NCI-H146 (cell line): Measurements from ENCODE around the gene SNX32.
"Not testable (repeated sequence)": the region's sequence is repeated elsewhere in the genome, so short reads cannot be mapped to it uniquely, and the experiment has no call there.

Source experiments
- DNase-seq: peaks from one replicate; lab custom pipeline; 2025; lab: John Stamatoyannopoulos, UW

The SNX32 gene

GRCh38 chr11:65829459-65829858 is 4.3 kb upstream of the SNX32 start:
- DNase-seq = no peak

DNA sequence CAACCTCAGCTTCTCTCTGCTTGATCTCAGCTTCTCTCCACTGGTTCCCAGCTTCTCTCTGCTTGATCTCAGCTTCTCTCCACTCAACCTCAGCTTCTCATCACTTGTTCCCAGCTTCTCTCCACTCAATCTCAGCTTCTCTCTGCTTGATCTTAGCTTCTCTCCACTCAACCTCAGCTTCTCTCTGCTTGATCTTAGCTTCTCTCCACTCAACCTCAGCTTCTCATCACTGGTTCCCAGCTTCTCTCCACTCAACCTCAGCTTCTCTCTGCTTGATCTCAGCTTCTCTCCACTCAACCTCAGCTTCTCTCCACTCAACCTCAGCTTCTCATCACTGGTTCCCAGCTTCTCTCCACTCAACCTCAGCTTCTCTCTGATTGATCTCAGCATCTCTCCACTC is 1.5 kb upstream of the SNX32 start:
- not testable (repeated sequence) for DNase-seq

GRCh38 chr11:65834202-65834601 is 439 bp downstream of the SNX32 start:
- DNase-seq = no peak

DNA sequence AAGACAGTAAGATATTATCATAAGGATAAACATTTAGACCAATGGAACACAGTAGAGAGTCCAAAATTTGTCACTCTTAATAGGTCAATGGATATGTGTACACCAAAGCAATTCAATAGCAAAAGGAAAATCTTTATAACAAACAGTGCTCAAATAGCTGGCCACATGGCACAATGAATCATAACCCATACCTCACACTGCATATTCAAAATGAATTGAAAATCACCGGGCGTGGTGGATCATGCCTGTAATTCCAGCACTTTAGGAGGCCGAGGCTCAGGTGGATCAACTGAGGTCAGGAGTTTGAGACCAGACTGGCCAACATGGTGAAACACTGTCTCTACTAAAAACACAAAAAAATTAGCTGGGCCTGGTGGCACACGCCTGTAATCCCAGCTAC is 8.4 kb downstream of the SNX32 start:
- no peak for DNase-seq

GRCh38 chr11:65843811-65844210 is 10.0 kb downstream of the SNX32 start:
- no peak for DNase-seq

DNA sequence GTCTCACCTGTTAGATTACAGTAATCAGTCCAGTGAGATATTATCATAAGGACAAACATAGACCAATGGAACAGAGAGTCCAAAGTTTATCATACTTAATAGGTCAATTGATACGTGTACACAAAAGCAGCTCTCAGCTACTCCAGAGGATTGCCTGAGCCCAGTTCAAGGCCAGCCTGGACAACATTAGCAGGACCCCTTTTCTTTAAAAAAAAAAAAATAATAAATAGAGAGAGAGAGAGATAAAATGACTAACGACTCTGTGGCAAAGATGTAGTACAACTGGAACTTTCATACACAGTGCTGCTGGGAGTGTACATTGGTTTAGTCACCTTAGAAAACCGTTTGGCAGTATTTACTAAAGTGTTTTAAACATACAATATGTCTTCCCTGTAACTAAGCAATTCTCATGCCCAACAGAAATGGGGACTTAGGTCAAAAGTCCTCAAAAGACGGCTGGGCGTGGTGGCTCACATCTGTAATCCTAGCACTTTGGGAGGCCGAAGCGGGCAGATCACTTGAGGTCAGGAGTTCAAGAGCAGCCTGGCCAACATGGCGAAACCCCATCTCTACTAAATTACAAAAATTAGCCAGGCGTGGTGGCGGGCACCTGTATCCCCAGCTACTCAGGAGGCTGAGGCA is 10.6 kb downstream of the SNX32 start:
- DNase-seq = peak; percentile 52

DNA sequence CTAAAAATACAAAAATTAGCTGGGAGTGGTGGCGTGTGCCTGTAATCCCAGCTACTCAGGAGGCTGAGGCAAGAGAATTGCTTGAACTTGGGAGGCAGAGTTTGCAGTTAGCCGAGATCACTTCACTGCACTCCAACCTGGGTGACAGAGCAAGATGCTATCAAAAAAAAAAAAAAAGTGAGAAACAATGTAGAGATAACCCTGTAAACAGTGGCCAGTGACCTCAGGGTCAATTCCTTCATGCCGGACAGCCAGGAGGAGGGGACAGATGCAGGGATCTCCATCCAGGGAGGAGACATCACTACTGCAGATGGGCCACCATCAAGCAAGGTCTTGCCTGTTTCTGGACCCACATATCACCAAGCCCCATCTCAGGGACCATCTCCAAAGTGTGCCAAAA is 14.0 kb downstream of the SNX32 start:
- no peak for DNase-seq

DNA sequence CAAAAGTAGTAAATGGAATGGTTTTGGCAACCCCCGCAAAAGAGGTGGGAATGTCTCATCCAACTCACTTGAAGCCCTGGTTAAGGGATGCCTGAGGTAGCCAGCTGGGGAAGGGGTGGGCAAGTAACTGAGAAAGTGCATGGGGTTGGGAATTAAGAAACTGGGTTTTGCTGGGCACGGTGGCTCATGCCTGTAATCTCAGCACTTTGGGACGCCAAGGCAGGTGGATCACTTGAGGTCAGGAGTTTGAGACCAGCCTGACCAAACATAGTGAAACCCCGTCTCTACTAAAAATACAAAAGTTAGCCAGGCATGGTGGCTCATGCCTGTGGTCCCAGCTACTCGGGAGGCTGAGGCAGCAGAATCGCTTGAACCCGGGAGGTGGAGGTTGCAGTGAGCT is 14.9 kb downstream of the SNX32 start:
- not testable (repeated sequence) for DNase-seq

- DNase-seq = no peak
Observed at GRCh38 chr11:65849366-65849765, 15.6 kb downstream of the SNX32 start.

DNA sequence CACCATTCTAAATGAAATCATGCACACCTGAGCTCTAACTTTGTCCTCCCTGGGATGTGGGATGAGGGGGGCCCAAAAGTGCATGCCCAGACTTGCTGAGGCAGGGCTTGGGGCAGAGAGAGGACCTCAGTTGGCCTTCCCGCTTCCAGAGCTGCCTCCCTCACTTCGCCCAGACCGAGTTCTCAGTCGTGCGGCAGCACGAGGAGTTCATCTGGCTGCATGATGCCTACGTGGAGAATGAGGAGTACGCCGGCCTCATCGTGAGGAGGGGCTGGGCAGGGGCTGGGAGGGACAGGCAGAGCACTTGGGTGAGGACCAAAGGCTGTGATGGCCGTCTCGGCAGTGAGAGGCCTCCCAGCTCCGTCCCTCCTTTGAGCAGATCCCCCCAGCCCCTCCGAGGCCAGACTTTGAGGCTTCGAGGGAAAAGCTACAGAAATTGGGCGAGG is 16.0 kb downstream of the SNX32 start:
- no peak for DNase-seq

GRCh38 chr11:65850217-65851082 is 16.7 kb downstream of the SNX32 start:
- DNase-seq = no peak

GRCh38 chr11:65851083-65851579 is 17.4 kb downstream of the SNX32 start:
- DNase-seq = no peak

GRCh38 chr11:65851811-65852507 is 18.2 kb downstream of the SNX32 start:
- no peak for DNase-seq

DNA sequence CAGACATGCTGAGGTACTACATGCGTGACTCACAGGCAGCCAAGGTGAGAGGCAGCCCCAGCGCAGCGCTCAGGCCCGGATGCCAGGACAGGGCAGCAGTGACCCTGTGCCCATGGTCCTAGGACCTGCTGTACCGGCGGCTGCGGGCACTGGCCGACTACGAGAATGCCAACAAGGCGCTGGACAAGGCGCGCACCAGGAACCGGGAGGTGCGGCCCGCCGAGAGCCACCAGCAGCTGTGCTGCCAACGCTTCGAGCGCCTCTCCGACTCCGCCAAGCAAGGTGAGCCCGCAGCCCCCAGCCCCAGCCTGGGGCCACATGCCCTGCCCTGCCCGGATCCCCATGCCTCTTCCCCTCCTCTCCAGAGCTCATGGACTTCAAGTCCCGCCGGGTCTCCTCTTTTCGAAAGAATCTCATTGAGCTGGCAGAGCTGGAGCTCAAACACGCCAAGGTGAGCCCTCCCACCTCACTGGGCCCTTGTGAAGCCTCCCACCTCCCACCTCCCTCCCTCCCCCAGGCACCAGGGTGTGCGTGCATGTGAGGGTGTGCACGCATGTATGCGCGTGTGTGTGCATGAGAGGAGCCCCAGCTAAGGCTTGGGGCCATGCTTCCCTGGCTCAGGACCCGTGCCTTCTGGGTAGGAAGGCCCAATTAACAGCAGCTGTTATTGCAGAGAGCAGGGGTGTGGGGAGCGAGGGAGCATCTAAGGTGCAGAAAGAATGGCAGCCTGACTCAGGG is 18.9 kb downstream of the SNX32 start:
- no peak for DNase-seq

DNA sequence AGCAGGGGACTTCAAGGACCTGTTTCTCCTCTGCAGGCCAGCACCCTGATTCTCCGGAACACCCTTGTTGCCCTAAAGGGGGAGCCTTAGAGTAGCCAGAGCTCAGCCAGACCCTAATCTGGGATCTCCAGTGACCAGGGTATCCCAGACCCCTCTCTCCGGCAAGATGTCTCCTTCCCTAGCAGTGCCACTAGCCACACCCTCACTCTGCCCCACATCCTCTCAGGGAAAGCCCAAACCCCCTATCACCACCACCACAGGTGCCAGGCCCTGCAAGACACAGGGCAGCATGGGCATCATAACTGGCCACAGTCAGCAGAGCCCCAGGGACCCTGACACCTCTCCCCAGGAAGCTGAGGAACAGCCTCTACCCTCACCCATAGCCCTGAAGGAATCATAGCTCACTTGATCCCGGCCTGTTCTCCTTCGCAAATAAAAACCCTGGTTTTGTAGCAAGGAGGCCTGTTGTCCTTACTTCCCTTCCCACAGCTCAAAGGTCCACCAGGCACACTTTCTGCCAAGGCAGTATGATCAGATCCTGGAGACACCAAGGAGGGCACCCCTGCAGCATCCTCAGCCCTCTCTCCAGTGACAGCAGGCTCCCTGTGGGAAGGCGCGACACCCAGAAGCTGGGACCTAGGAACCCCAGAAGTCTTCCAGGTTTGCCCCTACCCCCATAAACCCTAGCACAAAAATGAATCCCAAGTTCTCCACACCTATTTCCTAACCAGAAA is 19.6 kb downstream of the SNX32 start:
- DNase-seq = no peak

- no peak for DNase-seq
Observed at GRCh38 chr11:65854161-65854592, 20.4 kb downstream of the SNX32 start.

GRCh38 chr11:65854852-65855837 is 21.4 kb downstream of the SNX32 start:
- no peak for DNase-seq

DNA sequence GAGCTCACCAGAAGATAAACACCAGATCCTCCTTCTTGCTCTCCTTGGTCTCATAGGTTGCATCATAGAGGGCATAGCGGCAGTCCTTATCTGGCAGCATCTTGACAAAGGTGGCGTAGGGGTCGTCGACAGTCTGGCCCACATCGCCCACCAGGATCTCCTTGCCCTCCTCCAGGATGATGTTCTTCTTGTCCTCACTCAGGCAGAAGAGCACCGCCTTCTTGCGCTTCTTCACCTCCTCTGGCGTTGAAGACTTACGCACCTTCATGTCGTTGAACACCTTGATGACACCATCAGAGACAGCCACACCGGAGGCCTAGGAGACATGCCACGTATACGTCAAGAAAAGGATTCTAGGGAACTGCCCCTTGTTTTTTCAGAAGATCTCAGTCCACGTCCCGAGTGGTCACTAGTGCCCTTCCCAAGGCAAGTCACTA is 22.2 kb downstream of the SNX32 start:
- no peak for DNase-seq

- DNase-seq = peak; percentile 52
Observed at GRCh38 chr11:65856689-65857499, 23.1 kb downstream of the SNX32 start.
